Activated CD8-positive, alpha-beta memory T cell treated with anti-CD3 and anti-CD28 coated beads, Interleukin-2, amount 50 U/mL, for 48 hours (primary cell): ENCODE data around the gene LRCH4.

Experiments used
- DNase-seq: peaks from one replicate; pipeline ENCODE4 v3.0.0-alpha.2; 2020

The LRCH4 gene

DNA sequence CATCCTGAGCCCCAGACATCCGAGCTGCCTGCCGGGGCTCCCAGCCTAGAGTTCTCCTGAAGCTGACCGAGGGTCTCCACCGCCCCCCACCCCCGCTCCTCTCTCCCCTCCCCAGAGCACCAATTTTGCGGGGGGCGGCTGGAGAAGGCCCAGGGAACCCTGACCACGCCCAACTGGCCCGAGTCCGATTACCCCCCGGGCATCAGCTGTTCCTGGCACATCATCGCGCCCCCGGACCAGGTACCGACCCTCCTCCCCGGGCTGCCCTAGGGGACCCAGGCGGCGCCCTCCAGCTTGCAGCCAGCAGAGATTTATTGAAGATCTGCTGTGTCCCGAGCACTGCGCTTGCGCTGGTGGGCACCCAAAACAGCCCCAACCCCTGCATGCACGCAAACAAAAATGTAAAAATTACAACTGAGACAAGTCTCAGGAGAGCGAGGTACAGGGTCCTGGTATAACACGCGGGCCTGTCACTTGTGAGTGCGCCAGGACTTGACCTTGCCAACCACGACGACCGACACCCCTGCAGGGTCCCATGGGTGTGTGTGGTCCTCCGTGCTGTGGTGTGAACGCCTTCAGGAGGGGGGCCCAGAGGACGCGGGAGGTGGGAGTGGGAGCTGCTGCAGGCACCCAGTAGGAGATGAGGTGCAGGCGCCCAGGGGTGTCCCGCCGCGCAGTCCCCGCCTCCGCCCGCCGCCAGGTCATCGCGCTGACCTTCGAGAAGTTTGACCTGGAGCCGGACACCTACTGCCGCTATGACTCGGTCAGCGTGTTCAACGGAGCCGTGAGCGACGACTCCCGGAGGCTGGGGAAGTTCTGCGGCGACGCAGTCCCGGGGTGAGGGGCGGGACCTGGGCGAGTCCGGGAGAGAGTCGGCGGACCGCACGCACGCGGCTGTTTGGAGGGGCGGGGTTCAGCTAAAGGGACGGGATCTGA, 19.3 kb upstream of the LRCH4 start:
- DNase-seq: peak; percentile 72

- peak; percentile 90 for DNase-seq
These were observed 18.4 kb upstream of the LRCH4 start for GRCh38 chr7:100604028-100604975.

- DNase-seq: peak; percentile 65
These were observed 17.7 kb upstream of the LRCH4 start for GRCh38 chr7:100603726-100604027.

DNA sequence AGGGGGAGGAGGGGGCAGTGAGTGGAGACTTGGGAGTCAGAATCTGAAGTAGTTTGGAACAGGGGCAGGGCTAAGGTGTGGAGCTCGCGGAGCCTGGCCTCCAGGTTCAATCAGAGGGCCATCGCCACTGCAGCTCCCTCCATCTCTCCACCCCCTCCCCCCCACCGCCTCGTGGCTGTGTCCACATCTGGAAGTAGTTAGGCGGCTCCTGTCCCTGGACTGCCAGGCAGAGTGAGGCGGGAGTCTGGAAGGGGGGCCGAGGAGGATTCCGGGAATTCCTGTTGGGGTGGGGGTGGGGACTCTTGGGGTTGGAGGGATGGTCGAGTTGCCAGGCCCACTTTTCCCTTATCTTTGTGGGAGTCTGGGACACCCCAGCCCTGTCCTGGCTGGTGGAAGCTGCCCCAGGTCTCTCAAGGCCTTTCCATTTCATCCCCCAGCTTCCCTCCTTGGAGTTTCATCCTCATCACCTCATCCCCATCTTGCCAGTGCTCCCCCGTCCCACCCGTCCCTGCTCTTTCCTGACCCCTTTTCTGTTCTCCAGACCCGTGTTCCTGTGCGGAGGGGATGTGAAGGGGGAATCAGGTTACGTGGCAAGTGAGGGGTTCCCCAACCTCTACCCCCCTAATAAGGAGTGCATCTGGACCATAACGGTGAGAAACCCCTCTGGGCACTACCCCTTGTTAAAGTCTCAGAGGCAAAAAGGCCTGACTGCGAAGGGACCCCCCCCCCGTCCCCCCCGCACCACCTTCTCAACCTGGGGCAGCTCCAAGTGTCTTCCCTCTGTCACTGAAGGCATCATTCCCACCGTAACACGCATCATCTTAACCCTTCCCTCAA, 17.2 kb upstream of the LRCH4 start:
- DNase-seq: no peak

DNA sequence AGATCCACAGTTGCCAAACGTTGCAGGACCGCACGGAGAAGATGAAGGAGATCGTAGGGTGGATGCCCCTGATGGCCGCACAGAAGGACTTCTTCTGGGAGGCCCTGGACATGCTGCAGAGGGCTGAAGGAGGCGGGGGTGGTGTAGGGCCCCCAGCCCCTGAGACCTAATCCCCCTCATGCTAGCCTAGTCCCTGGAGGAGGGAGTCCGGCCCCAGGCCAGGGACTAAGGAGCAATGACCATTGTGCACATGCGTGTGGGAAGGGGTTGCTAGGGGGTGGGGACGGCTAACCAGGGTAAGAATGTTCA, 14.8 kb upstream of the LRCH4 start:
- no peak for DNase-seq

DNA sequence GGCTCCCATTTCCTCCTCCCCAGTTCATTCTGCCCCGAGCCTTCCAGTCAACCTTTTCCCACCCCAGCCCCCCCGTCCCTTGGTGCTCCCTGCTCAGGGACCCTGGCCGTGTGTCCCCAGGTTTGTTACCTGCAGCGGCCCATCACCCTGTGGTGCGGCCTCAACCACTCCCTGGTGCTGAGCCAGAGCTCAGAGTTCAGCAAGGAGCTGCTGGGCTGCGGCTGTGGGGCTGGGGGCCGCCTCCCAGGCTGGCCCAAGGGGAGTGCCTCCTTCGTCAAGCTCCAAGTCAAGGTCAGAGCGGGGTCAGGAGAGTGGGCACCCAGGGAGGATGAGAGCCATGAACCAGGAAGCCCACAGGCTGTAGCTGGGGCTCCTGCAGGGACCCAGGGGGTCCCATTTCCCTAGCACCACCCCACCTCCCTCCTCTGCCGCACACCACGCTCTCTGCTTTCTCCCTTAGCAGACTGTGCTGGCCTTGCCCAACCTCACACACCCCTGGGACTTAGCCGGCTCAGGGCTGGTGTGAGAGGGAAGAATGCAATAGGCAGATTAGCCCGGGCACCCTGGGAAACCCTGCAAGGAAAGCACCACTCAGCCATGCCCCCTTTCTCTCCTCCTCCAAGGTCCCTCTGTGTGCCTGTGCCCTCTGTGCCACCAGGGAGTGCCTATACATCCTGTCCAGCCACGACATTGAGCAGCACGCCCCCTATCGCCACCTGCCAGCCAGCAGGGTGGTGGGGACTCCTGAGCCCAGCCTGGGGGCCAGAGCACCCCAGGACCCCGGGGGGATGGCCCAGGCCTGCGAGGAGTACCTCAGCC, 14.2 kb upstream of the LRCH4 start:
- no peak for DNase-seq

GRCh38 chr7:100598425-100598824, 12.5 kb upstream of the LRCH4 start:
- no peak for DNase-seq

- no peak for DNase-seq
These were observed 9.3 kb upstream of the LRCH4 start for GRCh38 chr7:100595188-100595587.

DNA sequence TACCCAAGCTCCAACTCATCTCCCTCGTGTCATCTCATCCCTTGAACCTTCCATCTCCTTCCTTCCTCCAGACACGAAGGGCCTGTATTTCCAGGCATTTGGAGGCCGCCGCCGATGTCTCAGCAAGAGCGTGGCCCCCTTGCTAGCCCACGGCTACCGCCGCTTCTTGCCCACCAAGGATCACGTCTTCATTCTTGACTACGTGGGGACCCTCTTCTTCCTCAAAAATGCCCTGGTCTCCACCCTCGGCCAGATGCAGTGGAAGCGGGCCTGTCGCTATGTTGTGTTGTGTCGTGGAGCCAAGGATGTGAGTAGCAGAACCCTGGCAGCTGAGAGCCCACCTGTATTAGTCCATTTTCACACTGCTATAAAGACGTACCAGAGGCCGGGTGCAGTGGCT, 5.7 kb upstream of the LRCH4 start:
- DNase-seq: no peak

DNA sequence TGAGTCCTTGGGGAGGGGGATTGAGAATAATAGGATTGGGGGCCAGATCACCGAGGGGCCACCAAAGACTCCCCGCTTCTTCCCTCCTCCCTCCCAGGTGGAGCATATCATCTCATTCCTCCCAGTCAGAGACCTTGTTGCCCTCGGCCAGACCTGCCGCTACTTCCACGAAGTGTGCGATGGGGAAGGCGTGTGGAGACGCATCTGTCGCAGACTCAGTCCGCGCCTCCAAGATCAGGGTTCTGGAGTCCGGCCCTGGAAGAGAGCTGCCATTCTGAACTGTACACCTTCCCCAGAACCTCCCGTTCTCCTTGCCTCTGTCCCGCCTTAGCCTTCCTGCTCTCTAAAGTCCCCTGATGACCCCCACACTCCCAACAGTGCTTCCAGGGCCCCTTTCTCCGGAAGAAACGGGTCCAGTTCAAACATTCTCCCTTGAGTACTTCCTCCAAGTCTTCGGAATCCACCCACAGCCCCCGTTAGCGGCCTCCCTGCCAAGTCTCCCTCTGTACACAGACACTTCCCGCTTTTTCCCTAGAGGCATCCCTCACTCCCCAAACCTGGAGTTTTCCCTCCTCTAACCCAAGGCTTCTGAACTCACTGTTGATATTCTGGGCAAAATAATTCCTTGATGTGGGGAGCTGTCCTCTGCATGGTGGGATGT, 4.3 kb upstream of the LRCH4 start:
- DNase-seq: no peak

GRCh38 chr7:100589341-100589947, 3.5 kb upstream of the LRCH4 start:
- no peak for DNase-seq

DNA sequence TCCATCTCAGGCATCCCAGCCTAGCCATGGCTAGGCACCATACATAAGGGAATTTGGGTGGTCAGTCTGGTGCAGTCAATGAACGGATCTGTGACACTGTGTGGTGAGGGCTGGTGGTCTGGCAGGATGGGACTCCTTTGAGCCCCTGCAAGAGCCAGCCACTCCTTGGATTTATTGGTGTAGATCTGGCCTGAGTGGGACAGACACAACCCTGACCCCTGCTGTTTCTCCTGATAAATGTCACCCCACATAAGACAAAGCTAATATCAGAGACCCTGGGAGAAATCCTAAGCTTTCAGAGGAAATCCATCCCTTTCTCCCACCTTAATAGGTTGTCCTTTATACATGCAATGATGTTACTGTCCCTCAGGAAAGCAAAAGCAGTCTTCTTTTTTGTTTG, 2.5 kb upstream of the LRCH4 start:
- DNase-seq: no peak

DNA sequence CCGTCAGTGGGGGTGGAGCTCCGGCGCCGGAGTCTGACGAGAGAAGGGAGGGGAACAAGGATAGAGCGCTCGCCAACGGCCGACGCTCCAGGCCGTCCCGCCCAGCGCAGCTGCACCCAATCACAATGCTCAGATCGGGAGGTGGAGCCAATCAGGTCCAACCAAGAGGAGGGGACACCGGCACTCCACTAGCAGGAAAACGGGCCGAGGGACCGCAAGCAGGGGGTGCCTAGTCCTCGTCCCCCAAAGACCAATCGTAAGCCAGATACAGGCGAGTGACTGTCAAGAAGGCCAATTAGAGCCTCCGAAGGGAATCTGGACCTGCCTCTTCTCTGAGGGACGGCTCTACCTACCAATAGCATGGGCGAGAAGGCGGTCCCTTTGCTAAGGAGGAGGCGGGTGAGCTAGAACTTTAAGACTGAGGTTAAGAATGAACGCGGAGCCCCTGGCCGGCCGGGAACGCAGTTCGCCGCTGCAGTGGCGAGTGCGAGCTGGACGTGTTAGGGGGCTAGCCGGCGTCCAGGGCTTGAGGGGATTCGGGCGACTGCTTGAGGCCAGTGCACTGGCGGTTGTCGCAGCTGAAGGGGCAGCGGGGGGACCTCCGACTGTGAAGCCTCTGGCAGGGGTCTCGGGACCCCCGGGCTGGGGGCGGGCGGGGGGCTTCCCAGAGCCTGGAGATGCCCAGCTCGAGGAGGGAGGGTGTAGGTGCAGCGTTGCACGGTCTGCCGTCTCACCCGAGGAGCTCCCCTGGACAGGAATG, 517 bp upstream of the LRCH4 start, which contains the start of gene FBXO24:
FBXO24 (plus strand) TSS at position 63 of the 760 bp plus-strand sequence; CDS start at position 361, 298 bp downstream.
- peak; percentile 97 for DNase-seq

DNA sequence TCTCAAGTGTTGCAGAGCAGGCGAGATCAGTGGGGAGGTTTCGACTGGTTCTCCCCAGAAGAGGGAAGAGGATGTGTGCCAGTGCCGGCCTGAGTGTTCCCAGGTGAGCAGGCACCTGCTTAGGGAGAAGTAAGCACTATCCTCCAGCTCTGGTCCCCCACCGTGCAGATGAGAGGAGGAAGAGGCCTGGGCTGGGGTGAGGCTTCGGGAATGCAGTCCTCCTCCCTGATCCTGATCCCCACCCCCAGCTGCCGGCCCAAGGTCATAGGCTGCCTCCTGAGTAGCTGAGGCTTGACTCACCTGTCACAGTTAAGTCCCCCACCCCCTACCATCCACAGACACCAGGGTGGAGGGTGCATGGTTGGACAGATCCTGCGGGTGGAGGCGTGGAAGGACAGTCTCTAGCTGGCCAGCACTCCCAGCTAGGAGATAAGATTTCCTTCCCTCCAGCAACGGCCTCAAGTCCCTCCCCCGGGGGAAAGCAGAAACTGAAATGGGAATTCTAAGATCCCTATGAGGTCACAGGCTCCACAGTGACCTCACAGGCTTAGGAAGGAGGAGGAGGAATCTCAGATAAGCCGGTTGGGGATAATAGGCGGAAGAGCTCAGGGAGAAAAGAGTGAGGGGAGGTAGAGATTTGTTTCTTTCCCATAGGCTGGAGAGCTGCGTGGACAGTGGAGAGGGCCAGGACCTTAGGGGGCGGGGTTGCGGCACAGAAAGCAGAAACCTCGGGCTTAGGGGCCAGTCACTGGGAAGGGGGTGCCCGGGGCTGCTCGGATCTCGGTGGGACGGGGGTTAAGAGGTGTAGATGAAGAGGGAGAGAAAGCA, 1.0 kb downstream of the LRCH4 start:
- no peak for DNase-seq

DNA sequence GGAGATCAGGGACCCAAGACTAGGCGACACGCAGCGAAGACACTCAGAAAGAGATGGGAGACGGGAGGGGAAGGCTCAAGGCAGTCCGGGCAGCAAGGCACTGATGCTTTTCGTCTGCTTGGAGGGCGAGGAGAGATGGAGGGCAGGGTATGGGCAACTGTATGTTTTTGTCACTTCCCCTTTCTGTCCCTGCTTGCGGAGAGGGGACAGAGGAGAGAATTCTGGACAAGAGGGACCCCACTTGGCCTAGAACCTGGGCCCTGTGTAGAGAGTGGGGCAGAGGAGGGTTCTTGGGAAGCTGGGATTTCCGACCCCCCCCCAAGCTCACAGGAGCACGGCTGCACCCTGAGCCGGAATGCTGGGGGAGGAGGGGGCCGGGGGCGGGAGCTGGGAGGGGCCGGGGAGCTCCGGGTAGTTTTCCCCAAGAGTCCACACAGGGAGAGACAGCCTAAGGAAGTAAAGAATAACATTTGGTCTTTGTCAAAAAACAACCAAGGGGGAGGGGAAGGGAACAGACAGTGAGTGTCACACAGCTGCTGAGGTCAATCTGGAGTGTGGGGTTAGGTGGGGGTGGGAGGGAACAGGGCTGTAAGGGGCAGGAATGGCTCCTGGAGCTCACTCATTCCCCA, 1.8 kb downstream of the LRCH4 start:
- no peak for DNase-seq

GRCh38 chr7:100583132-100584053, 2.5 kb downstream of the LRCH4 start:
- DNase-seq: peak; percentile 82

GRCh38 chr7:100582650-100583049, 3.3 kb downstream of the LRCH4 start:
- no peak for DNase-seq
